Parathyroid adenoma (tissue), 2 donors: ENCODE measurements around the gene SSR2.

Experiments used
- H2AFZ ChIP-seq: fragments of 300-600 bp; sonication (generic); one replicate; pipeline ENCODE4 v1.7.0; 2017; ENCODE audit warnings: antibody characterized with exemption, mild to moderate bottlenecking
- H3K27ac ChIP-seq: fragments of 300-600 bp; sonication (generic); one replicate; pipeline ENCODE4 v1.7.0; 2017
- H3K27me3 ChIP-seq: fragments of 300-600 bp; sonication (generic); one replicate; pipeline ENCODE4 v1.7.0; 2017; ENCODE audit warnings: low read length; ENCODE audit not compliant: control insufficient read depth, insufficient read depth
- H3K36me3 ChIP-seq: fragments of 300-600 bp; sonication (generic); one replicate; pipeline ENCODE4 v1.7.0; 2017; ENCODE audit warnings: low read length; ENCODE audit not compliant: control insufficient read depth, insufficient read depth
- H3K4me1 ChIP-seq: fragments of 300-600 bp; sonication (generic); one replicate; pipeline ENCODE4 v1.7.0; 2017; ENCODE audit warnings: control low read depth
- H3K4me2 ChIP-seq: fragments of 300-600 bp; sonication (generic); one replicate; pipeline ENCODE4 v1.7.0; 2017; ENCODE audit warnings: low read length
- H3K4me3 ChIP-seq: fragments of 300-600 bp; sonication (generic); one replicate; pipeline ENCODE4 v1.7.0; 2017; ENCODE audit warnings: low read depth, low read length
- H3K79me2 ChIP-seq: fragments of 300-600 bp; sonication (generic); one replicate; pipeline ENCODE4 v1.7.0; 2017; ENCODE audit warnings: control low read depth
- H3K9ac ChIP-seq: fragments of 300-600 bp; sonication (generic); one replicate; pipeline ENCODE4 v1.7.0; 2017; ENCODE audit warnings: mild to moderate bottlenecking
- H3K9me3 ChIP-seq: fragments of 300-600 bp; sonication (generic); one replicate; pipeline ENCODE4 v1.7.0; 2017; ENCODE audit warnings: low read length; ENCODE audit not compliant: control insufficient read depth
- CTCF ChIP-seq: fragments of 300-600 bp; sonication (generic); IDR thresholded peaks from one replicate; pipeline ENCODE4 v1.7.0; 2017; ENCODE audit warnings: antibody characterized with exemption, mild to moderate bottlenecking
- donor health status: primary hyperparathyroidism.

SSR2 gene

GRCh38 chr1:156060937-156061636 lies 40.3 kb upstream of the SSR2 start, which contains the start of gene RAB25:
Gene RAB25 (plus strand): TSS chr1:156061160. CDS start chr1:156061401, 241 bp downstream.
- peak within 1 kb of the TSS; percentile 83 for H3K4me3 ChIP-seq

GRCh38 chr1:156056326-156056849 lies 35.6 kb upstream of the SSR2 start:
- Histone ChIP-seq H3K4me1 (no peaks in the 10 kb centered on the region), H3K9me3 (no peaks in the 10 kb centered on the region), H3K79me2 (no peaks in the 10 kb centered on the region), H3K4me3 (no peak overlapping the region), H3K36me3 (no peaks in the 10 kb centered on the region), H3K27ac (no peak overlapping the region), H2AFZ (no peak overlapping the region), H3K27me3 (no peaks in the 10 kb centered on the region), H3K4me2 (no peak overlapping the region), H3K9ac (no peak overlapping the region)
- TF ChIP-seq CTCF = no peak

More at GRCh38 chr1:156060937-156061636, 40.3 kb upstream of the SSR2 start, which contains the start of gene RAB25:
- no peak within 1 kb of the TSS for H3K9ac ChIP-seq
- H2AFZ ChIP-seq = peak within 1 kb of the TSS; percentile 87
- no peaks in the 10 kb centered on the region for H3K79me2 ChIP-seq
- H3K4me1 ChIP-seq = no peaks in the 10 kb centered on the region
- peak within 1 kb of the TSS; percentile 98 for H3K4me2 ChIP-seq
- no peaks in the 10 kb centered on the region for H3K27me3 ChIP-seq
- peak within 1 kb of the TSS; percentile 57 for H3K27ac ChIP-seq
- TF ChIP-seq CTCF = no peak
- H3K36me3 ChIP-seq = no peaks in the 10 kb centered on the region
- H3K9me3 ChIP-seq = no peaks in the 10 kb centered on the region

GRCh38 chr1:156055281-156056048 lies 34.7 kb upstream of the SSR2 start:
- H3K36me3 ChIP-seq = no peaks in the 10 kb centered on the region
- peak overlapping the region; percentile 95 for H2AFZ ChIP-seq
- H3K79me2 ChIP-seq = no peaks in the 10 kb centered on the region
- TF ChIP-seq CTCF = no peak
- no peak overlapping the region for H3K9ac ChIP-seq
- no peaks in the 10 kb centered on the region for H3K27me3 ChIP-seq
- H3K9me3 ChIP-seq = no peaks in the 10 kb centered on the region
- H3K4me2 ChIP-seq = peak overlapping the region; percentile 79
- no peaks in the 10 kb centered on the region for H3K4me1 ChIP-seq
- H3K4me3 ChIP-seq = peak overlapping the region; percentile 92
- H3K27ac ChIP-seq = peak overlapping the region; percentile 89

- peak within 1 kb of the TSS; percentile 89 for H3K27ac ChIP-seq
- H3K4me3 ChIP-seq = peak within 1 kb of the TSS; percentile 92
- H3K4me1 ChIP-seq = no peaks in the 10 kb centered on the region
- peak within 1 kb of the TSS; percentile 79 for H3K4me2 ChIP-seq
- no peaks in the 10 kb centered on the region for H3K36me3 ChIP-seq
- TF ChIP-seq CTCF = no peak
- H3K79me2 ChIP-seq = no peaks in the 10 kb centered on the region
- no peaks in the 10 kb centered on the region for H3K9me3 ChIP-seq
- peak within 1 kb of the TSS; percentile 95 for H2AFZ ChIP-seq
- no peaks in the 10 kb centered on the region for H3K27me3 ChIP-seq
- H3K9ac ChIP-seq = no peak within 1 kb of the TSS
These were observed 33.9 kb upstream of the SSR2 start, which contains the start of gene LAMTOR2 for GRCh38 chr1:156054500-156055280. Gene LAMTOR2 (plus strand): TSS chr1:156054782. CDS start chr1:156054890, 108 bp downstream.
